Vagina (tissue), 2 donors: ENCODE measurements around the gene MTMR1.

Source experiments
- CTCF ChIP-seq, 3 experiments: fragments of 450-650 bp in 2 of 3; fragments of 200-600 bp in 1 of 3; sonication (generic) in 1 of 3; IDR thresholded peaks; one replicate each; pipeline ENCODE4 v1.5.1; 2017 to 2019; ENCODE audit warnings: antibody characterized with exemption in 3 of 3, mild to moderate bottlenecking in 2 of 3, moderate library complexity in 2 of 3
- POLR2A ChIP-seq, 2 donors: fragments of 450-650 bp; IDR thresholded peaks; one replicate each; pipeline ENCODE4 v1.6.1; 2017; ENCODE audit warnings: antibody characterized with exemption in 2 of 2, mild to moderate bottlenecking in 2 of 2, moderate library complexity in 2 of 2
- POLR2AphosphoS5 ChIP-seq, 2 donors: sonication (generic); formaldehyde crosslinking; IDR thresholded peaks; one replicate each; pipeline ENCODE4 v1.9.0; 2017; ENCODE audit warnings: antibody characterized with exemption in 2 of 2, mild to moderate bottlenecking in 2 of 2, low read depth in 1 of 2; ENCODE audit not compliant: insufficient read depth in 1 of 2

DNA sequence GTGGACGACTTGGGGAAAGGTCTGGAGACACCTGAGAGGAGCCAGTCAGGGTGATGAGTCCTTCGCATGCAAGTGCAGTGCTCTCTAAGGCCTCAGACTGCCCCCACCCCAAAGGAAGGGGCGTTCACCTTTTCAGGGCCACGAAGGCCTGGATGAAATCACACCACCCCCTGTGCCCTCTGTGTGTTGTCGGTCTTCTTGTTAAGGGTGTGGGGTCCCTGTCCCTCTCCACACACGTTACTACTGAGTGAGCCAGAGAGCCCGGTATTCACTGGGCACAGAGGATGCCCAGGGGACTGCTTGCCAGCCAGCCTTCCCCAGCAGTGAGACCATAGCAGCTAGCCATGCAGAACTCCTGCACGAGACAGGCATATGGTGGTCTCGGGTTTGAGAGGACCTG lies 72.0 kb downstream of the MTMR1 start:
- TF ChIP-seq CTCF (IDR thresholded peaks at IDR 0.05) = no peak
- no peak for TF ChIP-seq POLR2A (IDR thresholded peaks at IDR 0.05)
- no peak for TF ChIP-seq POLR2AphosphoS5 (IDR thresholded peaks at IDR 0.05; ENCODE audit: insufficient read depth in 1 of 2, low read depth in 1 of 2)
